Astrocyte (in vitro differentiated cells and primary cell): ENCODE results near the gene OSBPL5. TPM values are rescaled to one million over a fixed set of nuclear protein-coding genes. Genes with fewer than 3 reads are reported as not detected.

ENCODE experiments used
- DNase-seq: peaks from one replicate; pipeline ENCODE4 v3.0.0-alpha.2; 2010; ENCODE audit warnings: low read depth
- FAIRE-seq: peaks from 2 replicates; lab custom pipeline; 2011; peaks lifted over from hg19 to GRCh38; lab: Jason Lieb, UNC
- H2AFZ ChIP-seq: 2 replicates; pipeline ENCODE4 v1.6.0; 2012; ENCODE audit warnings: low read depth, low read length, inconsistent platforms
- H3K27ac ChIP-seq: 2 replicates; pipeline ENCODE4 v1.5.1; 2011; ENCODE audit warnings: low read depth, low read length, inconsistent platforms
- H3K27me3 ChIP-seq: 2 replicates; pipeline ENCODE4 v1.6.0; 2011; ENCODE audit warnings: low read length, inconsistent platforms; ENCODE audit not compliant: insufficient read depth
- H3K36me3 ChIP-seq: 2 replicates; pipeline ENCODE4 v1.5.1; 2011; ENCODE audit warnings: low read length, inconsistent platforms; ENCODE audit not compliant: insufficient read depth
- H3K4me1 ChIP-seq: 2 replicates; pipeline ENCODE4 v1.5.1; 2011; ENCODE audit warnings: low read length, inconsistent platforms; ENCODE audit not compliant: insufficient read depth
- H3K4me2 ChIP-seq: 2 replicates; pipeline ENCODE4 v1.6.0; 2012; ENCODE audit warnings: low read length, inconsistent platforms
- H3K4me3 ChIP-seq: 2 replicates; pipeline ENCODE4 v1.5.1; 2011; ENCODE audit warnings: low read depth, mild to moderate bottlenecking, low read length, inconsistent platforms; ENCODE audit not compliant: insufficient read depth
- H3K79me2 ChIP-seq: 2 replicates; pipeline ENCODE4 v1.6.0; 2012; ENCODE audit warnings: mild to moderate bottlenecking, low read length, inconsistent platforms; ENCODE audit not compliant: insufficient read depth
- H3K9ac ChIP-seq: 2 replicates; pipeline ENCODE4 v1.6.0; 2012; ENCODE audit warnings: mild to moderate bottlenecking, low read length, inconsistent platforms
- H3K9me3 ChIP-seq: 2 replicates; pipeline ENCODE4 v1.5.1; 2012; ENCODE audit warnings: low read depth, mild to moderate bottlenecking, low read length, inconsistent platforms; ENCODE audit not compliant: insufficient read depth
- H4K20me1 ChIP-seq: 2 replicates; pipeline ENCODE4 v1.6.0; 2012; ENCODE audit warnings: low read length, inconsistent platforms; ENCODE audit not compliant: insufficient read depth
- H3K27ac Mint-ChIP-seq: one replicate; pipeline ENCODE4 v1.8.0; 2021; ENCODE audit warnings: mild to moderate bottlenecking, mixed read lengths; ENCODE audit not compliant: unreplicated experiment
- H3K27me3 Mint-ChIP-seq: one replicate; pipeline ENCODE4 v1.8.0; 2021; ENCODE audit warnings: low read depth, mixed read lengths; ENCODE audit not compliant: unreplicated experiment
- H3K36me3 Mint-ChIP-seq: one replicate; pipeline ENCODE4 v1.8.0; 2021; ENCODE audit warnings: low read depth, mixed read lengths; ENCODE audit not compliant: unreplicated experiment
- H3K4me1 Mint-ChIP-seq: one replicate; pipeline ENCODE4 v1.8.0; 2021; ENCODE audit warnings: low read depth, mixed read lengths; ENCODE audit not compliant: unreplicated experiment
- H3K4me3 Mint-ChIP-seq: one replicate; pipeline ENCODE4 v1.8.0; 2021; ENCODE audit warnings: mild to moderate bottlenecking, moderate library complexity, mixed read lengths; ENCODE audit not compliant: unreplicated experiment
- H3K9me3 Mint-ChIP-seq: one replicate; pipeline ENCODE4 v1.8.0; 2021; ENCODE audit warnings: mild to moderate bottlenecking, mixed read lengths; ENCODE audit not compliant: unreplicated experiment
- CTCF ChIP-seq: IDR thresholded peaks from 2 replicates; pipeline ENCODE4 v1.5.1; 2011; ENCODE audit warnings: low read depth, mild to moderate bottlenecking, inconsistent platforms, low read length, moderate library complexity; ENCODE audit not compliant: insufficient read depth
- EZH2 ChIP-seq: IDR thresholded peaks from 2 replicates; pipeline ENCODE4 v1.6.1; 2012; ENCODE audit warnings: mild to moderate bottlenecking, low read length, inconsistent platforms; ENCODE audit not compliant: insufficient read depth
- total RNA-seq: library from RNA; stranded (reverse); gene quantifications from 2 replicates; pipeline ENCODE4 v1.2.1, GENCODE V29; 2021

Gene OSBPL5
- total RNA-seq, 1 donor from 2014 or later, result 29.0 TPM

GRCh38 chr11:3104051-3104714, 60.9 kb downstream of the OSBPL5 start:
- Histone ChIP-seq H3K9ac (no peak overlapping the region), H3K27ac (no peak overlapping the region), H3K4me2 (no peak overlapping the region), H3K9me3 (no peaks in the 10 kb centered on the region), H2AFZ (no peak overlapping the region), H3K36me3 (peaks cover 2% of the 10 kb centered on the region), H3K79me2 (no peaks in the 10 kb centered on the region), H3K4me1 (no peaks in the 10 kb centered on the region), H3K27me3 (no peaks in the 10 kb centered on the region), H3K4me3 (no peak overlapping the region), H4K20me1 (no peaks in the 10 kb centered on the region)
- H3K4me3 Mint-ChIP-seq, result no peak overlapping the region
- TF ChIP-seq EZH2, result no peak
- TF ChIP-seq CTCF, result no peak
- peaks cover 3% of the 10 kb centered on the region for H3K27me3 Mint-ChIP-seq
- FAIRE-seq (no peak), DNase-seq (no peak)
- H3K27ac Mint-ChIP-seq, result no peak overlapping the region
- no peaks in the 10 kb centered on the region for H3K9me3 Mint-ChIP-seq
- peaks cover 13% of the 10 kb centered on the region for H3K36me3 Mint-ChIP-seq
- H3K4me1 Mint-ChIP-seq, result no peaks in the 10 kb centered on the region

GRCh38 chr11:3103076-3103475, 62.0 kb downstream of the OSBPL5 start:
- no peaks in the 10 kb centered on the region for H3K9me3 ChIP-seq

More at GRCh38 chr11:3103076-3103475, 62.0 kb downstream of the OSBPL5 start:
- Histone ChIP-seq H3K9ac (no peak overlapping the region), H3K27ac (no peak overlapping the region), H3K4me1 (no peaks in the 10 kb centered on the region), H3K27me3 (no peaks in the 10 kb centered on the region), H2AFZ (no peak overlapping the region), H3K36me3 (peaks cover 6% of the 10 kb centered on the region), H4K20me1 (no peaks in the 10 kb centered on the region), H3K79me2 (no peaks in the 10 kb centered on the region), H3K4me2 (no peak overlapping the region), H3K4me3 (no peak overlapping the region)
- Mint-ChIP-seq H3K27ac (no peak overlapping the region), H3K36me3 (peaks cover 17% of the 10 kb centered on the region), H3K4me1 (no peaks in the 10 kb centered on the region), H3K4me3 (no peak overlapping the region), H3K27me3 (peaks cover 3% of the 10 kb centered on the region), H3K9me3 (no peaks in the 10 kb centered on the region)
- TF ChIP-seq EZH2, result no peak
- TF ChIP-seq CTCF, result no peak
- FAIRE-seq (no peak), DNase-seq (no peak)
